Liver (tissue), 9 donors: ENCODE data around the gene PRPS1L1. TPM values are rescaled to one million over a fixed set of nuclear protein-coding genes. Genes with fewer than 3 reads are reported as not detected.

Experiments used
- DNase-seq: peaks from one replicate; pipeline ENCODE4 v3.0.0-alpha.2; 2017; ENCODE audit warnings: low spot score
- H3K27ac ChIP-seq, 2 donors: one replicate each; pipeline ENCODE4 v1.7.0; 2013; ENCODE audit warnings: inconsistent platforms in 2 of 2, low read length in 2 of 2, control low read depth in 1 of 2, low read depth in 1 of 2, mild to moderate bottlenecking in 1 of 2
- H3K27me3 ChIP-seq, 4 donors: one replicate each; pipeline versions ENCODE4 v1.6.1 to v1.7.0; 2013; ENCODE audit warnings: low read length in 3 of 4, inconsistent platforms in 1 of 4, mild to moderate bottlenecking in 1 of 4, moderate library complexity in 1 of 4; ENCODE audit not compliant: control insufficient read depth in 4 of 4, insufficient read depth in 4 of 4
- H3K36me3 ChIP-seq, 4 donors: one replicate each; pipeline versions ENCODE4 v1.6.1 to v1.7.0; 2013; ENCODE audit warnings: low read length in 3 of 4, mild to moderate bottlenecking in 3 of 4, low read depth in 1 of 4, moderate library complexity in 1 of 4; ENCODE audit not compliant: control insufficient read depth in 4 of 4, insufficient read depth in 3 of 4
- H3K4me1 ChIP-seq, 4 donors: one replicate each; pipeline versions ENCODE4 v1.6.1 to v1.7.0; 2013; ENCODE audit warnings: low read length in 3 of 4, mild to moderate bottlenecking in 3 of 4, moderate library complexity in 1 of 4; ENCODE audit not compliant: control insufficient read depth in 4 of 4, insufficient read depth in 4 of 4
- H3K4me3 ChIP-seq, 3 donors: one replicate each; pipeline versions ENCODE4 v1.6.1 to v1.7.0; 2013; ENCODE audit warnings: low read length in 3 of 3, control low read depth in 1 of 3, low read depth in 1 of 3, mild to moderate bottlenecking in 1 of 3
- H3K9ac ChIP-seq, 2 donors: one replicate each; pipeline ENCODE4 v1.7.0; 2013; ENCODE audit warnings: low read length in 2 of 2, mild to moderate bottlenecking in 2 of 2, moderate library complexity in 2 of 2, control low read depth in 1 of 2, low read depth in 1 of 2
- H3K9me3 ChIP-seq, 4 donors: one replicate each; pipeline versions ENCODE4 v1.6.1 to v1.7.0; 2013; ENCODE audit warnings: low read length in 3 of 4; ENCODE audit not compliant: control insufficient read depth in 4 of 4
- ATF3 ChIP-seq: IDR thresholded peaks from 2 replicates; pipeline ENCODE4 v1.6.1; 2016; ENCODE audit warnings: antibody characterized with exemption
- CTCF ChIP-seq: fragments of 150-350 bp; IDR thresholded peaks from 2 replicates; pipeline ENCODE4 v1.5.1; 2017; ENCODE audit warnings: improper control_type of control experiment, low read depth, low read length; ENCODE audit not compliant: missing input control
- EGR1 ChIP-seq, 2 donors: IDR thresholded peaks; 2 replicates each; pipeline ENCODE4 v1.6.1; 2016 to 2018; ENCODE audit warnings: antibody characterized with exemption in 2 of 2, low read depth in 2 of 2
- FOXA1 ChIP-seq: IDR thresholded peaks from 2 replicates; pipeline ENCODE4 v1.6.1; 2016; ENCODE audit warnings: antibody characterized with exemption
- FOXA2 ChIP-seq: IDR thresholded peaks from 2 replicates; pipeline ENCODE4 v1.6.1; 2016; ENCODE audit warnings: antibody characterized with exemption
- GABPA ChIP-seq, 2 donors: IDR thresholded peaks in 1 of 2; conservative IDR thresholded peaks in 1 of 2; 2 replicates each; pipeline ENCODE4 v1.6.1; 2016; ENCODE audit warnings: antibody characterized with exemption in 2 of 2, mild to moderate bottlenecking in 1 of 2, moderate library complexity in 1 of 2
- HNF4A ChIP-seq, 2 donors: conservative IDR thresholded peaks; 2 replicates each; pipeline ENCODE4 v1.6.1; 2016; ENCODE audit warnings: antibody characterized with exemption in 2 of 2, mild to moderate bottlenecking in 2 of 2
- HNF4G ChIP-seq: IDR thresholded peaks from 2 replicates; pipeline ENCODE4 v1.6.1; 2016; ENCODE audit warnings: antibody characterized with exemption
- JUND ChIP-seq, 2 donors: IDR thresholded peaks; 2 replicates each; pipeline ENCODE4 v1.6.1; 2016; ENCODE audit warnings: antibody characterized with exemption in 2 of 2
- MAX ChIP-seq: IDR thresholded peaks from 2 replicates; pipeline ENCODE4 v1.6.1; 2016; ENCODE audit warnings: antibody characterized with exemption
- NR2F2 ChIP-seq: IDR thresholded peaks from 2 replicates; pipeline ENCODE4 v1.6.1; 2016; ENCODE audit warnings: antibody characterized with exemption
- RAD21 ChIP-seq, 2 donors: IDR thresholded peaks; 2 replicates each; pipeline ENCODE4 v1.6.1; 2016; ENCODE audit warnings: antibody characterized with exemption in 2 of 2, mild to moderate bottlenecking in 2 of 2
- RXRA ChIP-seq, 2 donors: IDR thresholded peaks; 2 replicates each; pipeline ENCODE4 v1.6.1; 2017 to 2018; ENCODE audit warnings: antibody characterized with exemption in 2 of 2, mild to moderate bottlenecking in 1 of 2
- SP1 ChIP-seq: IDR thresholded peaks from 2 replicates; pipeline ENCODE4 v1.6.1; 2018; ENCODE audit warnings: antibody characterized with exemption, mild to moderate bottlenecking
- TAF1 ChIP-seq: conservative IDR thresholded peaks from 2 replicates; pipeline ENCODE4 v1.6.1; 2016; ENCODE audit warnings: antibody characterized with exemption, mild to moderate bottlenecking
- YY1 ChIP-seq: IDR thresholded peaks from 2 replicates; pipeline ENCODE4 v1.6.1; 2016; ENCODE audit warnings: antibody characterized with exemption, mild to moderate bottlenecking
- ZBTB33 ChIP-seq: IDR thresholded peaks from 2 replicates; pipeline ENCODE4 v1.6.1; 2016; ENCODE audit warnings: antibody characterized with exemption
- WGBS: extraction: QIAGEN DNeasy Blood & Tissue Kit; methylation state at CpG from one replicate; pipeline ENCODE4 v1.1.7; 2013; 5-methylcytosine and 5-hydroxymethylcytosine counted together
- polyA plus RNA-seq, 2 donors: library from polyadenylated mRNA; stranded (reverse) in 1 of 2; unstranded in 1 of 2; fragments of 200-250 nt in 1 of 2; fragments of >200 nt in 1 of 2; fragmentation: Nextera tagmentation in 1 of 2; extraction: Ambion mirVana in 1 of 2; gene quantifications; one replicate each; pipeline versions ENCODE4 v1.2.1 to v1.2.3, GENCODE V29; 2013 to 2015
- total RNA-seq, 2 donors: library from RNA; depleted of rRNA; stranded (reverse); fragments of >200 nt; gene quantifications; one replicate each; pipeline ENCODE4 v1.2.3, GENCODE V29; 2014
- TF ChIP-seq, protein P1 (sequence below): IDR thresholded peaks from 2 replicates; pipeline ENCODE4 v1.6.1; 2016; ENCODE audit warnings: antibody characterized with exemption, mild to moderate bottlenecking
- donor health status: healthy.
- donor health status: healthy.
- donor health status: healthy.
- donor health status: healthy.
- donor health status: healthy.

PRPS1L1 gene
- total and polyA plus RNA-seq, 4 donors: not detected

- Histone ChIP-seq H3K27me3 (no peaks in the 10 kb centered on the region), H3K9ac (no peak overlapping the region), H3K9me3 (no peaks in the 10 kb centered on the region), H3K27ac (no peak overlapping the region), H3K36me3 (no peaks in the 10 kb centered on the region), H3K4me3 (no peak overlapping the region), H3K4me1 (no peaks in the 10 kb centered on the region)
- no peak for DNase-seq
- TF ChIP-seq CTCF: peak; percentile 26
- TF ChIP-seq FOXA1: no peak
- TF ChIP-seq HNF4A (conservative IDR thresholded peaks at IDR 0.05): no peak
- peak; percentile 41 to 68 for TF ChIP-seq RAD21 (IDR thresholded peaks at IDR 0.05)
- TF ChIP-seq ATF3: no peak
- TF ChIP-seq FOXA2: no peak
- TF ChIP-seq MAX: no peak
- TF ChIP-seq RXRA (IDR thresholded peaks at IDR 0.05): no peak
- TF ChIP-seq EGR1 (IDR thresholded peaks at IDR 0.05; ENCODE audit: low read depth in 2 of 2): no peak
- 51% methylated on average over 13 of the region's 13 CpGs for whole genome bisulfite sequencing
Measured at GRCh38 chr7:17991866-17992648, 35.6 kb downstream of the PRPS1L1 start.

GRCh38 chr7:17990761-17991160 is 36.9 kb downstream of the PRPS1L1 start:
- no peak for TF ChIP-seq NR2F2
- TF ChIP-seq, protein P1, sequence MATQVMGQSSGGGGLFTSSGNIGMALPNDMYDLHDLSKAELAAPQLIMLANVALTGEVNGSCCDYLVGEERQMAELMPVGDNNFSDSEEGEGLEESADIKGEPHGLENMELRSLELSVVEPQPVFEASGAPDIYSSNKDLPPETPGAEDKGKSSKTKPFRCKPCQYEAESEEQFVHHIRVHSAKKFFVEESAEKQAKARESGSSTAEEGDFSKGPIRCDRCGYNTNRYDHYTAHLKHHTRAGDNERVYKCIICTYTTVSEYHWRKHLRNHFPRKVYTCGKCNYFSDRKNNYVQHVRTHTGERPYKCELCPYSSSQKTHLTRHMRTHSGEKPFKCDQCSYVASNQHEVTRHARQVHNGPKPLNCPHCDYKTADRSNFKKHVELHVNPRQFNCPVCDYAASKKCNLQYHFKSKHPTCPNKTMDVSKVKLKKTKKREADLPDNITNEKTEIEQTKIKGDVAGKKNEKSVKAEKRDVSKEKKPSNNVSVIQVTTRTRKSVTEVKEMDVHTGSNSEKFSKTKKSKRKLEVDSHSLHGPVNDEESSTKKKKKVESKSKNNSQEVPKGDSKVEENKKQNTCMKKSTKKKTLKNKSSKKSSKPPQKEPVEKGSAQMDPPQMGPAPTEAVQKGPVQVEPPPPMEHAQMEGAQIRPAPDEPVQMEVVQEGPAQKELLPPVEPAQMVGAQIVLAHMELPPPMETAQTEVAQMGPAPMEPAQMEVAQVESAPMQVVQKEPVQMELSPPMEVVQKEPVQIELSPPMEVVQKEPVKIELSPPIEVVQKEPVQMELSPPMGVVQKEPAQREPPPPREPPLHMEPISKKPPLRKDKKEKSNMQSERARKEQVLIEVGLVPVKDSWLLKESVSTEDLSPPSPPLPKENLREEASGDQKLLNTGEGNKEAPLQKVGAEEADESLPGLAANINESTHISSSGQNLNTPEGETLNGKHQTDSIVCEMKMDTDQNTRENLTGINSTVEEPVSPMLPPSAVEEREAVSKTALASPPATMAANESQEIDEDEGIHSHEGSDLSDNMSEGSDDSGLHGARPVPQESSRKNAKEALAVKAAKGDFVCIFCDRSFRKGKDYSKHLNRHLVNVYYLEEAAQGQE: no peak
- TF ChIP-seq RAD21 (IDR thresholded peaks at IDR 0.05): no peak
- no peak for TF ChIP-seq ZBTB33
- TF ChIP-seq HNF4G: no peak
- no peak for TF ChIP-seq HNF4A (conservative IDR thresholded peaks at IDR 0.05)
- TF ChIP-seq YY1: no peak
- TF ChIP-seq JUND (IDR thresholded peaks at IDR 0.05): no peak
- no peak for TF ChIP-seq EGR1 (IDR thresholded peaks at IDR 0.05; ENCODE audit: low read depth in 2 of 2)
- TF ChIP-seq GABPA (IDR thresholded peaks at IDR 0.05 in 1 of 2, conservative IDR thresholded peaks at IDR 0.05 in 1 of 2): no peak
- TF ChIP-seq RXRA (IDR thresholded peaks at IDR 0.05): no peak
- no peak for TF ChIP-seq FOXA1
- no peak for TF ChIP-seq TAF1
- TF ChIP-seq SP1: no peak
- no peak for TF ChIP-seq ATF3
- no peak for TF ChIP-seq CTCF
- no peak for TF ChIP-seq MAX
- no peak for TF ChIP-seq FOXA2

More at GRCh38 chr7:17990761-17991160, 36.9 kb downstream of the PRPS1L1 start:
- Histone ChIP-seq H3K36me3 (no peaks in the 10 kb centered on the region), H3K4me3 (no peak overlapping the region), H3K9me3 (no peaks in the 10 kb centered on the region), H3K27ac (no peak overlapping the region), H3K4me1 (no peaks in the 10 kb centered on the region), H3K27me3 (no peaks in the 10 kb centered on the region), H3K9ac (no peak overlapping the region)
- 95% methylated on average over 3 of the region's 3 CpGs for WGBS
- DNase-seq: no peak
